GM19438 (cell line): ENCODE measurements around the gene CNP.
"Not testable (repeated sequence)": the region's sequence is repeated elsewhere in the genome, so short reads cannot be mapped to it uniquely, and the experiment has no call there.

Experiments
- ATAC-seq: cut with Tn5 transposase; IDR thresholded peaks from one replicate; pipeline ENCODE4 v1.9.1; 2021; ENCODE audit warnings: low read depth; ENCODE audit not compliant: unreplicated experiment

CNP gene

DNA sequence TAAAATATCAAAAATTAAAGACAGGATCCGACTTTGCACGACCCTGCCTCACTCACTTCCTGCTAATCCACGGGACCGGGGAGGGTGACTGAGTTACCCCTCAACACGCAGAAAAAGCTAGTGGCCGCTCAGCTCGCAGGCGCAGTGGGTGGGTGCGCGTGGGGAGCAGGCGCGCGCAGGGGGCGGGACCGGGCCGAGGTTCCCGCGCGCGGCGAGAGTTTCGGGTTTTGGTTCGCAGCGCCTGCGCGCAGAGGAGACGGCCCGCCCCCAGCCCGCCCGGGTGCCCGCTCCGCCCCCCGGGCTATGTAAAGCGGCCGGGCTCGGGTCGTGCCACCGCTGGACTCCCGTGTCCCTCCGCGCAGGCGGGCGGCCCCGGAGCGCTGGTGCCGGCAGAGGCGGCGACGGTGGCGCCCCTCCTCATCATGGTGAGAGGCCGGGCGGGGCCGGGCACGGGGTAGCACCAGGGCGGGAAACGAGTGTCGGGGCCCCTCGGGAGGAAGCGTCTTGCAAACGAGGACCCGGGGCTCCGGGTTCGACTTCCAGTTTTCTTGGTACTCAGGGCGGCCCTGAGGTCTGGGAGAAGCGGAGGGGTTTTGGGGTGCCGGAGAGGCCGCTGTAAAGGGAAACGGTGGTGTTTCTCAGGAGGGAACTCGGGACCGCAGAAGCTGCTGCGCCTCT lies at the start of gene CNP:
Gene CNP, plus strand, starts transcription at position 333 of the 678 bp plus-strand sequence. Its CDS starts 90 bp downstream, at position 423.
- peak; percentile 64 for ATAC-seq

DNA sequence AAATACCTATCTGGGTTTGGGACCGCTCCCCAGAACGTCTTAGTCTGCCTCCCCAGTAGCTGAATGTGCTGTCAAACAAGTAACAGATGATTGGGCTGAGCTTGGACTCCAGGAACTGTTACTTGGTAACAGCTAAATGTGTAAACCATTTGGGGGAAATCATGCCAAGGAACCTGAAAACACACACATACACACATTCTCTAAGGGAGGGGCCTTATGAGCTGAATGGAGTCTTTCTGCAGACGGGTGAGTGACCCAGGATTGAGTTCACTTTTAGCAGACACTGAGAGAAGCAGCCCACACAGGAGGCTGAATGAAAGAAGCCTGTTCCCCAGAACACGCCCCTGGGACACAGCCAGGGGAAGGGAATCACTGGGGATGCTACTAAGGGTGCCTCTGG lies 49.4 kb upstream of the CNP start:
- no peak for ATAC-seq

DNA sequence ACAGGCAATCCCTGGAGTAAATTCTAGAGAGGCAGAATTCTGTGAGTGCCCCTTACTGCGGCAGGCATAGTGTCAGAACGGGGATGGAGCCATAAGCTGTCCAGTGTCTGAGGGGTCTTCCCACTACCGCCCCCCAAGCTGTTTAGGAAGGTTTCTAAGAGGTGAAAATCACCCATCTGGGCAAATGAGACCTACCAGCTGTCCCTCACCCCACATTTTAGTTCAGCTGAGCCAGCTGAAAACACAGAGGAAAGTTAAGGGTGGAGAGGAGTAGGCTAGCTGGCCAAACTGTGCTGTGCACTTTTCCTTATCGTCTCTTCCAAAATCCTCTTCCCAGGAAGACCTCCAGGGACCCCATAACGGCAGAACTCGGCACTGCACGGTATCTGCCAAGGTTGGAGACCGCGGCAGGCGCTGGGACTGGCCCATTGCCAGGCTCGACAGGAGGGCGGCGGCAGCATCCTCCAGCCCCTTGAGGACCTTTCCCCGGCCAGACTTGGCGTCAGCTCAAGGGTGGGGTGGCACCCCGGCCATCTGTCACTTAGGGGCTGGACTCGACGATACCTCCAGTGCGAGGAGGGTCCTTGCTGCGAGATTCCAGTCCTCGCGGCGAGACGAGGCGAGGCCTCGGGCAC lies 48.8 kb upstream of the CNP start:
- no peak for ATAC-seq

DNA sequence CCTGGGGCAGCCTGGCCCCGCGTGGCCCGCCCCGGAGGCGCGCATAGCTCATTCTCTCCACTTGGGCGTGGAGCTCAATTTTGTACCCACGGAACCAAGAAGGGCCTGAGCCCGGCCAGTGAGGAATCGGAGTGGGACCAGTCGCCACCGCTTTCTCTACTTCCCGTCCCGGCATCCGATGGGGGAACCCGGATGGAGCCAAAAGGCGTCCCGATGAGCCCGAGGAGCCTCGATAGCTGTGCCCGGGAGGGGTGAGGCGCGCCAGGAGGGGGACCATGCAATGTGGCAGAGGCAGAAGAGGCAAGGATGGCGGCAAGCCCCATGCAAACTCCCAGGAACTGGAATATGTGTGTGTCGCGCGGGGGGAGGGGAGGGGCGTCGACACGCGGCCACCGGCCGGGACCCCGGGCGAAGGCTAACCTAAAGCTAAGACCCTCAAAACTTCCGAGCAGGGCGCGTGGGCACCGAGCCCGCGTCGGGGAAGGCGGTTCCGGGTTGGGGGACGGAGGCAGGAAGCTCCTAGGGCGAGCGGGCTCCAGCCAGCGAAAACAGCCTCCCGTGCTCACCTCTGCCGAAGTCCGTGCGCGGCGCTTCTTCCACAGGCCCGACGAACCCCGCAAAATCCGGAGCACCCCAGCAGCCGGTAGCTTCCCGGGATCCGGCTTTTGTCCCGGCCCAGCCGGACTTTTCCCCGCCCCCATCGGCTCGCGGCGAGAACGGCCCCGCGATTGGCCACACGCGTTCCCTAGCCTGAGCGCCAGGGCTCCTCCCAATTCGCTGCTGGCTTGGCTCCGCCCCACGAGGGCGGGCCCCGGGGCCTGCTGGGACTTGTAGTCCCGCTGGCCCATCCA lies 48.1 kb upstream of the CNP start, which contains the start of gene ACLY:
Gene ACLY, minus strand, starts transcription at position 638 of the 851 bp plus-strand sequence. CDS start 5,078 bp downstream, outside the sequence.
- peak; percentile 91 for ATAC-seq

DNA sequence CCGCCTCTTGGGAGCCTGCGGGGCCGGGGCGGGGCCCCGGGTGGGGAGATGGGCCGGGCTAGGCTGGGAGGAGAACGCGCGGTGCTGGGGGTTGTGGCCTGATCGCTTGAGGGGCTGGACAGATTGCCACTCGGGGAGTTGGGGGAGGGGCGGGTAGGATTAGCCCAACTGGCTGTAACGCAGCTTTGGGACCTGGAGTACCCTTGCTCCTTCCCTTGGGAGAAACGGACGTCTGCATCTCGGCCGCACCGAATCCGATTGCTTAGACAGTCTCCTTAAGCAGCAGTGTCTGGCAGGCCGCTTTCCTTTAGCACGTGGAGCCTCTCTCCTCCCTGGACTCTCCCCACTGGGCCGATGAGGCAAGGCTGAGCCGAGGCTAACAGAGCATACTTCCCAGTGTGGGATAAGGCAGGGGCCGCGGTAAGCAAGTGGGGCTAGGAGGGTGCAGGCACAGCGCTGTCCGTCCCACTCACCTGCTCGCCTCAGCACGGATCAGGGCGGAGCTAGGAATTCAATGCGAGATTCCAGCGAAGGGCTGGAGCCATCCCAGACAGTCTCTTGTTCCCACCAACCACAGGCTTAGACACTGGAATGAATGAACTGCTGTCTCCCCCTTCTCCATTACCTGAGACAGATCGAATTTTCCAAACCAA lies 47.3 kb upstream of the CNP start:
- peak; percentile 19 for ATAC-seq

DNA sequence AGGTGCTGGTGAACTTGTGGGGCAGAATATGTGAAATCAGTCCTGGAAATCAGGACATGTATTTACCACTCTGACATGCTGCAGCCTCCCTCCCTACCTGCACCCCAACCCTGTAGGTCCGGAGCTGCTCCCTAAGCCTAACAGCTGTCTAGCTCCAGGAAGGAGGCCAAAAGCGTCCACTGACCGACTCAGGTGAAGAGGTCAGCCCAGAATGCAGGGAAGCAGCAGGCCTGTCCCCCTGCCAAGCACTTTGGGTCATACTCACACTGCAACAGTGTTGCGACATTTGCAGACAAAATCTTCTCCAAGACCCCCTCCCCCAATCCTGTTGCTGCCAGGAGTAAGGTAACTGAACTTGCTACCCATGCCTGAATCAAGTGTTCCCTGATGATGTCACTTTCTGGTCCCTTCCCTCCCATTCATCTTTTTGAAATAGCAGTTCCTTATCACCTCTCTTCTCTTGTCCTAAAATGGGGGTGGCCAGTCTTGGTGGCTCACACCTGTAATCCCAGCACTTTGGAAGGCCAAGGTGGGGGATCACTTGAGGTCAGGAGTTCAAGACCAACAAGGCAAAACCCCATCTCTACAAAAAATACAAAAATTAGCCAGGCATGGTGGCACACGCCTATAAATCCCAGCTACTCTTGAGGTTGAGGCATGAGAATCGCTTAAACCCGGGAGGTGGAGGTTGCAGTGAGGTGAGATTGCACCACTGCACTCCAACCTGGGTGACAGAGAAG lies 46.6 kb upstream of the CNP start:
- ATAC-seq = no peak

DNA sequence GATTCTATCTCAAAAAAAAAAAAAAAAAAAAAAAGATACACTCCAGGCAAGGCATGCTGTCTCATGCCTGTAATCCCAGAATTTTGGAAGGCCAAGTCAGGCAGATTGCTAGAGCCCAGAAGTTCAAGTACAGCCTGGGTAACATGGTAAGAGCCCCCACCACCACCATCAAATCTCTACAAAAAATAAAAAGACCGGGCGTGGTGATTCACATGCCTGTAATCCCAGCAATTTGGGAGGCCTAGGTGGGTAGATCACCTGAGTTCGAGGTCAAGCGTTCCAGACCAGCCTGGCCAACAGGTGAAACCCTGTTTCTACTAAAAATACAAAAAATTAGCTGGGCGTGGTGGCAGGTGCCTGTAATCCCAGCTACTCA lies 46.0 kb upstream of the CNP start:
- no peak for ATAC-seq

DNA sequence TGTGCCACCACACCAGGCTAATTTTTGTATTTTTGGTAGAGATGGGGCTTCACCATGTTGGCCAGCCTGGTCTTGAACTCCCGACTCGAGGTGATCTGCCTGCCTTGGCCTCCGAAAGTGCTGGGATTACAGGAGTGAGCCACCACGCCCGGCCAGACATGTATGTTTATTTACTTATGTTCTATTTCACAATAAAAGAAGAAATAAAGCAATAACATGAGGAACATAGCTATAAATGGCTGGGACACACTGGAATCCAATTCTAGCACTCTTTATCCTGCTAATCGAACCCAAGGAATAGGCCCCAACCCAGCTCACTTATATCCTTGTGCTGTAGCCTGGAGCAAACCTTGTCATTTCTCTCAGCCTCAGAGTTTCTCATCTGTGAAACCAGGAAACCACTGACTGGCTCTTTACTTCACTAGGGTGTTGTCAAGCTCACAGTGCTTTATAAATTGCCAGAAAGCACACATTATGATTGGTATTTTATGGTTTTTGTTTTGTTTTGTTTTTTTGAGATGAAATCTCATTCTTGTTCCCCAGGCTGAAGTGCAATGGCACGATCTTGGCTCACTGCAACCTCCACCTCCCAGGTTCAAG lies 40.5 kb upstream of the CNP start:
- ATAC-seq = no peak

DNA sequence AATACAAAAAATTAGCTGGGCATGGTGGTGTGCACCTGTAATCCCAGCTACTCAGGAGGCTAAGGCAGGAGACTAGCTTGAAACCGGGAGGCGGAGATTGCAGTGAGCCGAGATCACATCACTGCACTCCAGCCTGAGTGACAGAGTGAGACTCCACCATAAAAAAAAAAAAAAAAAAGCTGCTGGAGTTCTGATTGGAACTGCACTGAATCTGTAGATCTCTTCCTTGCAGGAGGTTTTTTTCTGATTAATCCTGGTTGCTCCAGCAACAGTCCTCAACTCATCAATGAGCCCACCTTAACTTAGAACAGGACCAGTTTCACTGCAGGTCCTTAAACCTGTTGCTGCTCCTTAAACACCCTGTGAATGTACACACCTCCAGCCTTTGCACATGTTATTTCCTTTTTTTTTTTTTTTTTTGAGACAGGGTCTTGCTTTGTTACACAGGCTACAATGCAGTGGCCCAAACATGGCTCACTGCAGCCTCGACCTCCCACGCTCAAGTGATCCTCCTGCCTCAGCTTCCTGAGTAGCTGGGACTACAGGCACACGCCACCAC lies 37.8 kb upstream of the CNP start:
- no peak for ATAC-seq

DNA sequence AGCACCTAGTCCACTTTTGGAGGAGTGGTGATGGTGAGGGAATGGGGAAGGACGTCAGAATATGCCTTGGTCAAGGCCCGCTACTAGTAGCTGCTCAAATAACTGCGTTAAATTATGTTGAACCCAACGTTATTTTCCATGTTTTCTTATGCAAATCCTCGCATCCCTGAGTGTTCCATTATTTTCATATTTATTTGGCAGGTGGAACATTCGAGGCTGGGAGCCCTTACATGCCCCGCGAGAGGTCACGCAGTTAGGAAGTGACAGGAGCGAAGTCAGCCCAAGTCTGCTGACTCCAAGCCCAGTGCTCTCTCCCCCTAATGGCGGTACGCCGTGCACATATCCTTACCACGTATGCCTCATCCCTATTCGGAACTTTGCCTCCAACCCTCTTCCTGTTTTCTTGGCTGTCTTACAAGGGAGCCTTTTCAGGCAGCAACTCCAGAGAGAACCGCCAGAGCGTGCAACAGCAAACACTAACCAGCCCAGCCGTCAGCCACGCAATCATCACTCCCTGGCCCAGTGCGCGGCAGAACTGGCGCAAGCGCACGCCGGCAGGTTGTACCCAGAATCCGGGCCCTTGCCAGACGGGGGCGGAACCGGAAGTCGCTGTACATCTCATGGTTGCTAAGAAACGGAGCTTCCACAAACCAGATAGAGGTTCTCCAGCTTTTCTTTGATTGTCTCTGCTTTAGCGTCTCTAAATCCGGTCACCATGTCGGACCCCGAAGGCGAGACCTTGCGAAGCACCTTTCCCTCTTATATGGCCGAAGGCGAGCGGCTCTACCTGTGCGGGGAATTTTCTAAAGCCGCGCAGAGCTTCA lies 36.4 kb upstream of the CNP start, which contains the start of gene ODAD4:
Gene ODAD4, plus strand, starts transcription at position 609 of the 824 bp plus-strand sequence. Its CDS starts 107 bp downstream, at position 716.
- peak; percentile 94 for ATAC-seq

DNA sequence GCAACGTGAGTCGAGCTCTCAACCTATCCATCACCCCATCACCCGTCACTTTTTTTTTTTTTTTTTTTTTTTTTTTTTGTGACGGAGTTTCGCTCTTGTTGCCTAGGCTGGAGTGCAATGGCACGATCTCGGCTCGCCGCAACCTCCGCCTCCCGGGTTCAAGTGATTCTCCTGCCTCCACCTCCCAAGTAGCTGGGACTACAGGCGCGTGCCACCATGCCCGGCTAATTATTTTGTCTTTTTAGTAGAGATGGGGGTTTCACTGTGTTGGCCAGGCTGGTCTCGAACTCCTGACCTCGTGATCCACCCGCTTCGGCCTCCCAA lies 35.8 kb upstream of the CNP start:
- ATAC-seq = peak; percentile 14

DNA sequence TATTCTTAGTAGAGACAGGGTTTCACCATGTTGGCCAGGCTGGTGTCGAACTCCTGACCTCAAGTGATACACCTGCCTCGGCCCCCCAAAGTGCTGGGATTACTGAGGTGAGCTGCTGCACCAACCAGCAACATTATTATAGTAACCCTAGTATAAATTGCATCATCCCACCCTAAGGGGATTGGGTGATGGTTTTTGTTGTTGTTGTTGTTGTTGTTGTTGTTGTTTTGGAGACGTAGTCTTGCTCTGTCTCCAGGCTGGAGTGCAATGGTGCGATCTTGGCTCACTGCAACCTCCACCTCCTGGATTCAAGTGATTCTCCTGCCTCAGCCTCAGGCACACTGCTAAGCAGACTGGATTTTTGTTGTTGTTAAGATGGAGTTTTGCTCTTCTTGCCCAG lies 34.9 kb upstream of the CNP start:
- not testable (repeated sequence) for ATAC-seq

DNA sequence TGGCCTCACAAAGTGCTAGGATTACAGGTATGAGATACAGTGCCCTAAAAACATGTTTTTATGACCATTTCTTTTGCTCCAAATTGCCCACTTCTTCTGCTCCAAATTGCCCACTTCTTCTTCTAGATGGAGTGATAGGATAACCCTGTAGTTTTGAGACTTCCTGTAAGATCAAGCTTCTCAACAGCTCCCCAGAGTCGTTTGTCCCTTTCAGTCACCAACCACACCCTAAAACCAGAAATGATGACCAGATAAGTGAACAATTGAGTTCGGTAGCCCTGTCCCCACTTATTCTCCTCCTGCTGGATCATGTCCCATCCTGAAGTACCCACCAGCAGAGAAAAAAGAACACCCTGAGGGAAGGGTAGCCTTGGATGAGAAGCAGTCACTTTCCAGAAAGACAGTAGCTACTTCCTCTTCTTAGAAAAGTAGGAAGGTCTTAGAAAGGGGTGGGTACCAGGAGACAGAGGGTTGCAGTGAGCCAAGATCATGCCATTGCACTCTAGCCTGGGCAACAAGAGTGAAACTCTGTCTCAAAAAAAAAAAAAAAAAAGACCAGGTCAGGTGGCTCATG lies 33.7 kb upstream of the CNP start:
- ATAC-seq = no peak

DNA sequence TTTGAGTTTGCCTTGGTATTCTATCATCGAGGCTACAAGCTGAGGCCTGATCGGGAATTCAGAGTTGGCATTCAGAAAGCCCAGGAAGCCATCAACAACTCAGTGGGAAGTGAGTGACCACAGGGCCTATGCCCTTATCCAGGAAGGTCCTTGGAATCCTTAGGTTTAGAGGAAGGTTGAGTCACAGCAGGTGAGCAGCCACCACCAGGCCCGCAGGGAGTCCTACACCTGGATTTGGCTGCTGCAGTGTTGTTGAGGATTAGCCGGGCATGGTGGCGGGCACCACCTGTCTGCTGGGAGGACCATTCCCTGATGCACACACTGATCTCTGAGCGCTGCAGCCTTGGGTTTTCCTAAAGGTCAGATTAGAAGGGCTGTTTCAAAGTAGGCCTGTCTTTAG lies 31.0 kb upstream of the CNP start:
- ATAC-seq = no peak

DNA sequence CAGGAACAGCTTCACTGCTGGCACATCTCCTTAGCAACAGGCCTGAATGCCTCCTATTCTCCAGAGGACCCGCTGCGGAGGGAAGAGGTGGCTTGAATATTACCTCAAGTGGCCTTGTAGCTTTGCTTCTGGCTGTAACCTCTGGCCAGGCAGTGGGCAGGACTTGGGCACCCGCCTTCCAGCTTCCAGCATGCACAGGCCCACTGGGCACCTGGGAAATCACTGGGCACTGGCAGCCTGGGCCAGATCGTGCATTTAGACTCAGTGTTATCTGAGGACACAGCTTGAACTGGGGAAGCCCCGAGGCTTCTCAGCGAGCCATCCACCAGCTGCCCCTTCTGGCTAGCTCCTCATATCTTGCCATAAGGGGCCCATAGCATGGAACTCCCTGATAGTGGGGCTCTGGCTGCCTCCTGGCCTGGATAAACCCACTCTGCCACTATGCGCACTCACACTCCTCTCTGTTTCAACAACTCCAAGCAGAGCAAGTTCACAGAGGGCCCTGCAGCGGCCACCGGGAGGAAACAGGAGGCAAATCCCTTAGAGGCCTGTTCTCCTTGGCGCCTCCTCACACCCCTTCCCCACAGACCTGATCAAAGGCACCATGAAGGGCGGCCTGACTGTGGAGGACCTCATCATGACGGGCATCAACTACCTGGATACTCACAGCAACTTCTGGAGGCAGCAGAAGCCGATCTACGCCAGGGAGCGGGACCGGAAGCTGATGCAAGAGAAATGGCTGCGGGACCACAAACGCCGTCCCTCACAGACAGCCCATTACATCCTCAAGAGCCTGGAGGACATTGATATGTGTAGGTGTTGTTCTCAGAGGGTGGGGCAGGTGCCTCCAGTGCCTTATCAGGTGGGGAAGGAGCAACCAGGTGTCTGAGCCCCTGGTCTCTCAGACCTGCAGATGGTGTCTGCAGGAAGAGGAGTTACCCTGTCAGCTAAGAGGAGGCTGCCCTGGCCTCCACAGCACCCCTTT lies 28.3 kb upstream of the CNP start:
- ATAC-seq = no peak

DNA sequence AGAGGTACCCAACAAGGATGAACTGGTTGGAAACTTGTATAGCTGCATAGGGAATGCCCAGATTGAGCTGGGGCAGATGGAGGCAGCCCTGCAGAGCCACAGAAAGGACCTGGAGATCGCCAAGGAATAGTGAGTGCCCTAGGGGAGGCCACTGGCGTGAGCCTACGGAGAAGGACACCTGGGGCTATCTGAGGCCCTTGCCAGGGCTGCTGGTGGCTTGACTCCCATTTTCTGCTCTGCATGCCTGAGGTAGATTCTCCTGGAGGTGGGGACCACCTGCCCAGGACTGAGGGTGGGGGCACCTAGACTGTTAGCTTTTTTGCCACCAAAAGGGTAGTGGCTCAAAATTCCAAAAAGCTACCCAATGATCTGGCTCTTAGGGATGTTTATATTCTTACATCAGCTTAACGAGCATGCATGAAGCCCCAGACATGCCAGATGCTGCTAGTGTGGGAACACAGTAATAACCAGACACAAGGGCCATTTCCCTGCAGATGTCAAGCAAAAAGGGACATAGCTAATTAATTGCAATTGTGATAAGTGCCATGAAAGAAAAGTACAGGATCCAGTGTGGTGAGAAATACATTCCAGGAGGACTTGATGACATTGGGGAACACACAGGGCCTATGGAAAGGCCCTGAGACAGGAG lies 27.4 kb upstream of the CNP start:
- ATAC-seq = no peak

DNA sequence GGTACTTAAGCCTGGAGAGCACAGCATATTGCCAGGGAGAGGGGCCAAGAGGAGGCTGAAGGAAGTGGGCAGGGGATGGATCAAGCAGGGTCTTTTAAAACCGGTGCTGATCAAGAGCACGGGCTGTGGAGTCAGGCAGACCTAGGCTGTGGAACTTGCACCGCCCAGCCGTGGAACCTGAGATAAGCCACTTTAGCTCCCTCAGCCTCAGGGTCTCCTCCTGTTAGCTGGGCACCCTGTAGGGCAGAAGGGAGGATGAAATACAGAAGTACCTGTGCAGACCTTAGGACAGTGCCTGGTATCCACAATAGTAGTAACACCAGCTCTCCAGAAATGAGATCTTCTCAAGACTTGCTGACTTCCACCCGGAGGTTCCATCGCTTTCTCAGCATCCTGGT lies 26.9 kb upstream of the CNP start:
- ATAC-seq = no peak
